GM23338 (cell line): ENCODE results near the gene MTHFD2L.

Experiments used
- CREB1 ChIP-seq: fragments of 250-450 bp; sonication (Bioruptor Pico); IDR thresholded peaks from 2 replicates; pipeline ENCODE4 v1.5.0; 2020; ENCODE audit warnings: low read depth, mild to moderate bottlenecking, moderate library complexity
- EZH2 ChIP-seq: fragments of 200-600 bp; sonication (generic); IDR thresholded peaks from one replicate; pipeline ENCODE4 v1.8.0; 2017; ENCODE audit warnings: antibody characterized with exemption, mild to moderate bottlenecking, low read depth; ENCODE audit not compliant: unreplicated experiment
- JUNB ChIP-seq: IDR thresholded peaks from one replicate; pipeline ENCODE4 v1.6.1; 2016; ENCODE audit warnings: antibody characterized with exemption; ENCODE audit not compliant: unreplicated experiment
- POLR2AphosphoS5 ChIP-seq: IDR thresholded peaks from 2 replicates; pipeline ENCODE4 v1.6.1; 2016; ENCODE audit warnings: antibody characterized with exemption, low read depth
- STAT1 ChIP-seq: IDR thresholded peaks from one replicate; pipeline ENCODE4 v1.6.1; 2016; ENCODE audit warnings: antibody characterized with exemption; ENCODE audit not compliant: unreplicated experiment
- TF ChIP-seq, protein P1 (sequence below), 2 experiments: fragments of 200-600 bp in 1 of 2; sonication (generic) in 1 of 2; conservative IDR thresholded peaks; 2 replicates each; pipeline versions ENCODE4 v1.5.1 to v1.6.1; 2016 to 2017; ENCODE audit warnings: antibody characterized with exemption in 2 of 2, low read depth in 2 of 2, mild to moderate bottlenecking in 2 of 2, moderate library complexity in 1 of 2
- TF ChIP-seq, protein P2 (sequence below): fragments of 250-450 bp; sonication (Bioruptor Pico); IDR thresholded peaks from 2 replicates; pipeline ENCODE4 v1.5.0; 2020; ENCODE audit warnings: mild to moderate bottlenecking, moderate library complexity

DNA sequence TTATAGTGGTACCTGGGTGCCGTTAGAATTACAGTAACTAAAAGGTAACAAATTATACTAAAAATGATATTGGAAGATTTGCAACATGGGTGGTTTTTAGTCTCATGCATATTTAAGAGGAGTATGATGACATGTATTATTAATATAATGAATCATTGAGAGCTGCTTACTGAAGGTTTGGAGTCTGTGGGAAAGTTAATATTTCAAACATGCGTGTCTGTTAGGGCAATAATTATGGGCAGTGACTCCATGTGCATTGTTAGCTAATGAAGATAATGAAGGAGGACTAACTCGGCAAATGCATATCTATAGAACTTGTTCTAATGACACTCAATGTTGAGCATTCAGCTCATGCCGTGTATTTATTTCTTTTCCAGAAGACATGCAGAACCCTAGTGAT lies 47.1 kb downstream of the MTHFD2L start:
- TF ChIP-seq POLR2AphosphoS5 (no peak), CREB1 (no peak), JUNB (no peak), STAT1 (no peak), EZH2 (no peak)
- TF ChIP-seq, protein P1, sequence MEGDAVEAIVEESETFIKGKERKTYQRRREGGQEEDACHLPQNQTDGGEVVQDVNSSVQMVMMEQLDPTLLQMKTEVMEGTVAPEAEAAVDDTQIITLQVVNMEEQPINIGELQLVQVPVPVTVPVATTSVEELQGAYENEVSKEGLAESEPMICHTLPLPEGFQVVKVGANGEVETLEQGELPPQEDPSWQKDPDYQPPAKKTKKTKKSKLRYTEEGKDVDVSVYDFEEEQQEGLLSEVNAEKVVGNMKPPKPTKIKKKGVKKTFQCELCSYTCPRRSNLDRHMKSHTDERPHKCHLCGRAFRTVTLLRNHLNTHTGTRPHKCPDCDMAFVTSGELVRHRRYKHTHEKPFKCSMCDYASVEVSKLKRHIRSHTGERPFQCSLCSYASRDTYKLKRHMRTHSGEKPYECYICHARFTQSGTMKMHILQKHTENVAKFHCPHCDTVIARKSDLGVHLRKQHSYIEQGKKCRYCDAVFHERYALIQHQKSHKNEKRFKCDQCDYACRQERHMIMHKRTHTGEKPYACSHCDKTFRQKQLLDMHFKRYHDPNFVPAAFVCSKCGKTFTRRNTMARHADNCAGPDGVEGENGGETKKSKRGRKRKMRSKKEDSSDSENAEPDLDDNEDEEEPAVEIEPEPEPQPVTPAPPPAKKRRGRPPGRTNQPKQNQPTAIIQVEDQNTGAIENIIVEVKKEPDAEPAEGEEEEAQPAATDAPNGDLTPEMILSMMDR (conservative IDR thresholded peaks at IDR 0.05; ENCODE audit: low read depth in 2 of 2) = no peak
- TF ChIP-seq, protein P2, sequence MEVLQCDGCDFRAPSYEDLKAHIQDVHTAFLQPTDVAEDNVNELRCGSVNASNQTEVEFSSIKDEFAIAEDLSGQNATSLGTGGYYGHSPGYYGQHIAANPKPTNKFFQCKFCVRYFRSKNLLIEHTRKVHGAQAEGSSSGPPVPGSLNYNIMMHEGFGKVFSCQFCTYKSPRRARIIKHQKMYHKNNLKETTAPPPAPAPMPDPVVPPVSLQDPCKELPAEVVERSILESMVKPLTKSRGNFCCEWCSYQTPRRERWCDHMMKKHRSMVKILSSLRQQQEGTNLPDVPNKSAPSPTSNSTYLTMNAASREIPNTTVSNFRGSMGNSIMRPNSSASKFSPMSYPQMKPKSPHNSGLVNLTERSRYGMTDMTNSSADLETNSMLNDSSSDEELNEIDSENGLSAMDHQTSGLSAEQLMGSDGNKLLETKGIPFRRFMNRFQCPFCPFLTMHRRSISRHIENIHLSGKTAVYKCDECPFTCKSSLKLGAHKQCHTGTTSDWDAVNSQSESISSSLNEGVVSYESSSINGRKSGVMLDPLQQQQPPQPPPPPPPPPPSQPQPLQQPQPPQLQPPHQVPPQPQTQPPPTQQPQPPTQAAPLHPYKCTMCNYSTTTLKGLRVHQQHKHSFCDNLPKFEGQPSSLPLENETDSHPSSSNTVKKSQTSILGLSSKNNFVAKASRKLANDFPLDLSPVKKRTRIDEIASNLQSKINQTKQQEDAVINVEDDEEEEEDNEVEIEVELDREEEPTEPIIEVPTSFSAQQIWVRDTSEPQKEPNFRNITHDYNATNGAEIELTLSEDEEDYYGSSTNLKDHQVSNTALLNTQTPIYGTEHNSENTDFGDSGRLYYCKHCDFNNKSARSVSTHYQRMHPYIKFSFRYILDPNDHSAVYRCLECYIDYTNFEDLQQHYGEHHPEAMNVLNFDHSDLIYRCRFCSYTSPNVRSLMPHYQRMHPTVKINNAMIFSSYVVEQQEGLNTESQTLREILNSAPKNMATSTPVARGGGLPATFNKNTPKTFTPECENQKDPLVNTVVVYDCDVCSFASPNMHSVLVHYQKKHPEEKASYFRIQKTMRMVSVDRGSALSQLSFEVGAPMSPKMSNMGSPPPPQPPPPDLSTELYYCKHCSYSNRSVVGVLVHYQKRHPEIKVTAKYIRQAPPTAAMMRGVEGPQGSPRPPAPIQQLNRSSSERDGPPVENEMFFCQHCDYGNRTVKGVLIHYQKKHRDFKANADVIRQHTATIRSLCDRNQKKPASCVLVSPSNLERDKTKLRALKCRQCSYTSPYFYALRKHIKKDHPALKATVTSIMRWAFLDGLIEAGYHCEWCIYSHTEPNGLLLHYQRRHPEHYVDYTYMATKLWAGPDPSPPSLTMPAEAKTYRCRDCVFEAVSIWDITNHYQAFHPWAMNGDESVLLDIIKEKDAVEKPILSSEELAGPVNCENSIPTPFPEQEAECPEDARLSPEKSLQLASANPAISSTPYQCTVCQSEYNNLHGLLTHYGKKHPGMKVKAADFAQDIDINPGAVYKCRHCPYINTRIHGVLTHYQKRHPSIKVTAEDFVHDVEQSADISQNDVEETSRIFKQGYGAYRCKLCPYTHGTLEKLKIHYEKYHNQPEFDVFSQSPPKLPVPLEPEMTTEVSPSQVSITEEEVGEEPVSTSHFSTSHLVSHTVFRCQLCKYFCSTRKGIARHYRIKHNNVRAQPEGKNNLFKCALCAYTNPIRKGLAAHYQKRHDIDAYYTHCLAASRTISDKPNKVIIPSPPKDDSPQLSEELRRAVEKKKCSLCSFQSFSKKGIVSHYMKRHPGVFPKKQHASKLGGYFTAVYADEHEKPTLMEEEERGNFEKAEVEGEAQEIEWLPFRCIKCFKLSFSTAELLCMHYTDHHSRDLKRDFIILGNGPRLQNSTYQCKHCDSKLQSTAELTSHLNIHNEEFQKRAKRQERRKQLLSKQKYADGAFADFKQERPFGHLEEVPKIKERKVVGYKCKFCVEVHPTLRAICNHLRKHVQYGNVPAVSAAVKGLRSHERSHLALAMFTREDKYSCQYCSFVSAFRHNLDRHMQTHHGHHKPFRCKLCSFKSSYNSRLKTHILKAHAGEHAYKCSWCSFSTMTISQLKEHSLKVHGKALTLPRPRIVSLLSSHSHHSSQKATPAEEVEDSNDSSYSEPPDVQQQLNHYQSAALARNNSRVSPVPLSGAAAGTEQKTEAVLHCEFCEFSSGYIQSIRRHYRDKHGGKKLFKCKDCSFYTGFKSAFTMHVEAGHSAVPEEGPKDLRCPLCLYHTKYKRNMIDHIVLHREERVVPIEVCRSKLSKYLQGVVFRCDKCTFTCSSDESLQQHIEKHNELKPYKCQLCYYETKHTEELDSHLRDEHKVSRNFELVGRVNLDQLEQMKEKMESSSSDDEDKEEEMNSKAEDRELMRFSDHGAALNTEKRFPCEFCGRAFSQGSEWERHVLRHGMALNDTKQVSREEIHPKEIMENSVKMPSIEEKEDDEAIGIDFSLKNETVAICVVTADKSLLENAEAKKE (CRISPR knock-in tag) = no peak
